Immature natural killer cell (primary cell): ENCODE results near the gene GRAMD2B. TPM values are rescaled to one million over a fixed set of nuclear protein-coding genes. Genes with fewer than 3 reads are reported as not detected.
"Not testable (repeated sequence)": the region's sequence is repeated elsewhere in the genome, so short reads cannot be mapped to it uniquely, and the experiment has no call there.

Experiments used
- DNase-seq, 3 donors: peaks; one replicate each; pipeline ENCODE4 v3.0.0; 2022; ENCODE audit warnings: mixed read lengths in 1 of 3
- H3K27ac Mint-ChIP-seq, 6 donors: one replicate each; pipeline ENCODE4 v1.8.0; 2020; ENCODE audit warnings: mixed read lengths in 6 of 6, mild to moderate bottlenecking in 5 of 6, inconsistent platforms in 4 of 6, moderate library complexity in 3 of 6
- H3K27me3 Mint-ChIP-seq, 3 donors: one replicate each; pipeline ENCODE4 v1.8.0; 2020 to 2021; ENCODE audit warnings: low read depth in 3 of 3, mild to moderate bottlenecking in 3 of 3, mixed read lengths in 3 of 3, moderate library complexity in 3 of 3, inconsistent platforms in 1 of 3
- H3K36me3 Mint-ChIP-seq, 3 donors: one replicate each; pipeline ENCODE4 v1.8.0; 2020; ENCODE audit warnings: mixed read lengths in 3 of 3, inconsistent platforms in 2 of 3, mild to moderate bottlenecking in 2 of 3
- H3K4me1 Mint-ChIP-seq, 2 donors: one replicate each; pipeline ENCODE4 v1.8.0; 2020; ENCODE audit warnings: inconsistent platforms in 2 of 2, mild to moderate bottlenecking in 2 of 2, mixed read lengths in 2 of 2, moderate library complexity in 1 of 2
- H3K4me3 Mint-ChIP-seq, 5 donors: one replicate each; pipeline ENCODE4 v1.8.0; 2020; ENCODE audit warnings: mild to moderate bottlenecking in 5 of 5, mixed read lengths in 5 of 5, inconsistent platforms in 3 of 5, moderate library complexity in 3 of 5
- H3K9me3 Mint-ChIP-seq, 6 donors: one replicate each; pipeline ENCODE4 v1.8.0; 2020; ENCODE audit warnings: mild to moderate bottlenecking in 6 of 6, mixed read lengths in 6 of 6, inconsistent platforms in 4 of 6, moderate library complexity in 3 of 6
- polyA plus RNA-seq, 3 donors: library from polyadenylated mRNA; unstranded; fragments of 300-500 nt; fragmentation: Illumina TruSeq; gene quantifications; one replicate each; pipeline ENCODE4 v1.2.3, GENCODE V29; 2021

Gene GRAMD2B
- polyA plus RNA-seq, 3 donors from 2014 or later, result 1.4 to 10.3 (median 4.4) TPM

GRCh38 chr5:126395198-126395597, 28.0 kb upstream of the GRAMD2B start:
- peaks cover 0 to 5% (median 0%) of the 10 kb centered on the region in 3 donors for H3K36me3 Mint-ChIP-seq
- peaks cover 1 to 8% (median 2%) of the 10 kb centered on the region in 3 donors for H3K27me3 Mint-ChIP-seq
- no peak overlapping the region for H3K27ac Mint-ChIP-seq
- peaks cover 6 to 12% of the 10 kb centered on the region in 2 donors for H3K4me1 Mint-ChIP-seq
- no peak overlapping the region for H3K4me3 Mint-ChIP-seq
- H3K9me3 Mint-ChIP-seq, result peaks cover 0 to 15% (median 5%) of the 10 kb centered on the region in 6 donors
- no peak for DNase-seq

- DNase-seq, result no peak
- Mint-ChIP-seq H3K27ac (no peak overlapping the region), H3K27me3 (peaks cover 1 to 8% (median 2%) of the 10 kb centered on the region in 3 donors), H3K4me1 (peaks cover 6 to 12% of the 10 kb centered on the region in 2 donors), H3K36me3 (peaks cover 0 to 6% (median 1%) of the 10 kb centered on the region in 3 donors), H3K9me3 (peaks cover 0 to 19% (median 7%) of the 10 kb centered on the region in 6 donors), H3K4me3 (no peak overlapping the region)
These were observed 27.6 kb upstream of the GRAMD2B start for GRCh38 chr5:126395605-126396004.

GRCh38 chr5:126396721-126397120, 26.5 kb upstream of the GRAMD2B start:
- Mint-ChIP-seq H3K9me3 (peaks cover 2 to 30% (median 16%) of the 10 kb centered on the region in 6 donors), H3K27ac (peak overlapping the region in 2 of 6 donors; percentile 35 to 42), H3K4me3 (peak overlapping the region in 1 of 5 donors; percentile 34), H3K36me3 (peaks cover 0 to 14% (median 7%) of the 10 kb centered on the region in 3 donors), H3K4me1 (peaks cover 6 to 12% of the 10 kb centered on the region in 2 donors)
- DNase-seq, result peak in 1 of 3 donors; percentile 4
- H3K27me3 Mint-ChIP-seq, result not testable (repeated sequence)

GRCh38 chr5:126398791-126399190, 24.4 kb upstream of the GRAMD2B start:
- DNase-seq, result no peak
- Mint-ChIP-seq H3K36me3 (peaks cover 0 to 14% (median 7%) of the 10 kb centered on the region in 3 donors), H3K27ac (no peak overlapping the region), H3K4me1 (peaks cover 6 to 12% of the 10 kb centered on the region in 2 donors), H3K9me3 (peaks cover 2 to 30% (median 16%) of the 10 kb centered on the region in 6 donors), H3K4me3 (no peak overlapping the region), H3K27me3 (peaks cover 1 to 3% (median 2%) of the 10 kb centered on the region in 3 donors)

- H3K27me3 Mint-ChIP-seq, result peaks cover 0 to 3% (median 2%) of the 10 kb centered on the region in 3 donors
- no peak overlapping the region for H3K27ac Mint-ChIP-seq
These were observed 22.5 kb upstream of the GRAMD2B start for GRCh38 chr5:126400621-126401251.

GRCh38 chr5:126402621-126403555, 20.3 kb upstream of the GRAMD2B start:
- Mint-ChIP-seq H3K36me3 (peaks cover 0 to 14% (median 7%) of the 10 kb centered on the region in 3 donors), H3K9me3 (peaks cover 6 to 30% (median 16%) of the 10 kb centered on the region in 6 donors), H3K27ac (no peak overlapping the region), H3K27me3 (peaks cover 0 to 3% (median 2%) of the 10 kb centered on the region in 3 donors), H3K4me1 (no peaks in the 10 kb centered on the region), H3K4me3 (no peak overlapping the region)
- no peak for DNase-seq

More at GRCh38 chr5:126400621-126401251, 22.5 kb upstream of the GRAMD2B start:
- no peak for DNase-seq
- H3K4me3 Mint-ChIP-seq, result no peak overlapping the region
- H3K9me3 Mint-ChIP-seq, result peaks cover 6 to 30% (median 16%) of the 10 kb centered on the region in 6 donors
- peaks cover 0 to 14% (median 7%) of the 10 kb centered on the region in 3 donors for H3K36me3 Mint-ChIP-seq
- peaks cover 6 to 12% of the 10 kb centered on the region in 2 donors for H3K4me1 Mint-ChIP-seq

- Mint-ChIP-seq H3K27me3 (peaks cover 0 to 3% (median 0%) of the 10 kb centered on the region in 3 donors), H3K4me3 (no peak overlapping the region), H3K9me3 (peaks cover 6 to 28% (median 16%) of the 10 kb centered on the region in 6 donors), H3K4me1 (no peaks in the 10 kb centered on the region), H3K27ac (no peak overlapping the region), H3K36me3 (peaks cover 0 to 14% (median 7%) of the 10 kb centered on the region in 3 donors)
- no peak for DNase-seq
These were observed 19.3 kb upstream of the GRAMD2B start for GRCh38 chr5:126403876-126404275.

GRCh38 chr5:126410623-126411022, 12.6 kb upstream of the GRAMD2B start:
- peaks cover 0 to 13% (median 5%) of the 10 kb centered on the region in 6 donors for H3K9me3 Mint-ChIP-seq
- H3K36me3 Mint-ChIP-seq, result no peaks in the 10 kb centered on the region
- no peak overlapping the region for H3K4me3 Mint-ChIP-seq
- no peaks in the 10 kb centered on the region for H3K4me1 Mint-ChIP-seq
- H3K27ac Mint-ChIP-seq, result no peak overlapping the region
- H3K27me3 Mint-ChIP-seq, result peaks cover 3 to 15% (median 7%) of the 10 kb centered on the region in 3 donors
- DNase-seq, result no peak

- Mint-ChIP-seq H3K27me3 (peaks cover 3 to 17% (median 7%) of the 10 kb centered on the region in 3 donors), H3K4me1 (no peaks in the 10 kb centered on the region), H3K9me3 (peaks cover 0 to 13% (median 5%) of the 10 kb centered on the region in 6 donors), H3K4me3 (no peak overlapping the region), H3K36me3 (no peaks in the 10 kb centered on the region), H3K27ac (no peak overlapping the region)
- no peak for DNase-seq
These were observed 9.4 kb upstream of the GRAMD2B start for GRCh38 chr5:126413856-126414255.

- Mint-ChIP-seq H3K4me1 (no peaks in the 10 kb centered on the region), H3K36me3 (no peaks in the 10 kb centered on the region), H3K4me3 (no peak overlapping the region), H3K27ac (no peak overlapping the region), H3K9me3 (peaks cover 0 to 13% (median 4%) of the 10 kb centered on the region in 6 donors), H3K27me3 (peaks cover 6 to 14% (median 7%) of the 10 kb centered on the region in 3 donors)
- DNase-seq, result no peak
These were observed 8.2 kb upstream of the GRAMD2B start for GRCh38 chr5:126414874-126415502.

GRCh38 chr5:126415789-126416188, 7.4 kb upstream of the GRAMD2B start:
- Mint-ChIP-seq H3K4me3 (no peak overlapping the region), H3K27ac (no peak overlapping the region), H3K9me3 (peaks cover 0 to 11% (median 3%) of the 10 kb centered on the region in 6 donors), H3K4me1 (no peaks in the 10 kb centered on the region), H3K36me3 (no peaks in the 10 kb centered on the region), H3K27me3 (peaks cover 7 to 14% (median 7%) of the 10 kb centered on the region in 3 donors)
- DNase-seq, result no peak

- H3K27ac Mint-ChIP-seq, result no peak overlapping the region
These were observed 6.8 kb upstream of the GRAMD2B start for GRCh38 chr5:126416266-126416925.

GRCh38 chr5:126417178-126417577, 6.0 kb upstream of the GRAMD2B start:
- Mint-ChIP-seq H3K9me3 (no peaks in the 10 kb centered on the region), H3K27ac (no peak overlapping the region), H3K4me1 (no peaks in the 10 kb centered on the region), H3K4me3 (no peak overlapping the region), H3K27me3 (peaks cover 4 to 12% (median 7%) of the 10 kb centered on the region in 3 donors), H3K36me3 (no peaks in the 10 kb centered on the region)
- no peak for DNase-seq

More at GRCh38 chr5:126416266-126416925, 6.8 kb upstream of the GRAMD2B start:
- Mint-ChIP-seq H3K36me3 (no peaks in the 10 kb centered on the region), H3K9me3 (peaks cover 0 to 5% (median 0%) of the 10 kb centered on the region in 6 donors), H3K4me3 (no peak overlapping the region), H3K27me3 (peaks cover 4 to 13% (median 7%) of the 10 kb centered on the region in 3 donors), H3K4me1 (no peaks in the 10 kb centered on the region)
- no peak for DNase-seq
